ENCODE results near the gene EHBP1.

DNA sequence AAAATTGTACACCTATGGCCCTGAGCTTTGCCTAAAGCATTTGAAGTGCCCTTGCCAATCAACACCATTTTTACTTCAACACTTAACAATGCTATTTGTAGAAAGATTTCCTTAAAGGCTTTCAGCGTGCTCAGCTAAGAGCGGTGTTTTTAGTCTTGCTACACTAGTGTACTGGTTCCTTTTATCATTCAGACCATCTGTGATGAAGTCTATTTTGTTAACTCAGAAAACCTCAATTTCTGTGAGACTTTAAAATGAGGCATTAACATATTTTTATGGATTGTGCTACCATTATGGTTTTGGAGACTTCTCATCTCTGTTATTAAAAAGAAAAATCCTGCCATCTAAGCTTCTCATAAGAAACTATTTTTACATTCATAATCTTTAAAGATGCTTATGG lies 46.6 kb upstream of the EHBP1 start:
- TF ChIP-seq, protein P1, sequence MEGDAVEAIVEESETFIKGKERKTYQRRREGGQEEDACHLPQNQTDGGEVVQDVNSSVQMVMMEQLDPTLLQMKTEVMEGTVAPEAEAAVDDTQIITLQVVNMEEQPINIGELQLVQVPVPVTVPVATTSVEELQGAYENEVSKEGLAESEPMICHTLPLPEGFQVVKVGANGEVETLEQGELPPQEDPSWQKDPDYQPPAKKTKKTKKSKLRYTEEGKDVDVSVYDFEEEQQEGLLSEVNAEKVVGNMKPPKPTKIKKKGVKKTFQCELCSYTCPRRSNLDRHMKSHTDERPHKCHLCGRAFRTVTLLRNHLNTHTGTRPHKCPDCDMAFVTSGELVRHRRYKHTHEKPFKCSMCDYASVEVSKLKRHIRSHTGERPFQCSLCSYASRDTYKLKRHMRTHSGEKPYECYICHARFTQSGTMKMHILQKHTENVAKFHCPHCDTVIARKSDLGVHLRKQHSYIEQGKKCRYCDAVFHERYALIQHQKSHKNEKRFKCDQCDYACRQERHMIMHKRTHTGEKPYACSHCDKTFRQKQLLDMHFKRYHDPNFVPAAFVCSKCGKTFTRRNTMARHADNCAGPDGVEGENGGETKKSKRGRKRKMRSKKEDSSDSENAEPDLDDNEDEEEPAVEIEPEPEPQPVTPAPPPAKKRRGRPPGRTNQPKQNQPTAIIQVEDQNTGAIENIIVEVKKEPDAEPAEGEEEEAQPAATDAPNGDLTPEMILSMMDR (conservative IDR thresholded peaks at IDR 0.05; ENCODE audit: low read length) = no peak
- no peak for TF ChIP-seq EZH2phosphoT487 (IDR thresholded peaks at IDR 0.05; ENCODE audit: borderline replicate concordance)
